CD4-positive, alpha-beta memory T cell (primary cell): ENCODE results near the gene SPIRE2. TPM values are rescaled to one million over a fixed set of nuclear protein-coding genes. Genes with fewer than 3 reads are reported as not detected.

Experiments
- CTCF ChIA-PET: fragments of 350-600 bp; sonication (Branson Sonifier 250); formaldehyde crosslinking; loops from one replicate; lab custom pipeline; 2021; ENCODE audit warnings: inconsistent platforms; ENCODE audit not compliant: partially characterized antibody; lab: Charles Lee
- POLR2A ChIA-PET: fragments of 350-600 bp; sonication (Branson Sonifier 250); formaldehyde crosslinking; loops from one replicate; lab custom pipeline; 2021; ENCODE audit not compliant: partially characterized antibody; lab: Charles Lee
- DNase-seq, 5 donors: peaks; one replicate each; pipeline versions ENCODE4 v3.0.0 to v3.0.0-alpha.2; 2020 to 2022; ENCODE audit warnings: mixed read lengths in 1 of 5
- H3K27ac ChIP-seq: one replicate; pipeline ENCODE4 v1.7.0; 2013; ENCODE audit warnings: low read depth, low read length
- H3K27me3 ChIP-seq: 2 replicates; pipeline ENCODE4 v1.7.0; 2013; ENCODE audit warnings: mild to moderate bottlenecking, low read length, moderate library complexity; ENCODE audit not compliant: insufficient read depth
- H3K36me3 ChIP-seq: 2 replicates; pipeline ENCODE4 v1.7.0; 2013; ENCODE audit warnings: mild to moderate bottlenecking, low read length, moderate library complexity; ENCODE audit not compliant: insufficient read depth
- H3K4me1 ChIP-seq: 2 replicates; pipeline ENCODE4 v1.7.0; 2013; ENCODE audit warnings: mild to moderate bottlenecking, low read length, moderate library complexity; ENCODE audit not compliant: insufficient read depth
- H3K4me3 ChIP-seq, 2 donors: one replicate each; pipeline ENCODE4 v1.7.0; 2013; ENCODE audit warnings: low read length in 2 of 2, mild to moderate bottlenecking in 1 of 2
- H3K9me3 ChIP-seq, 2 donors: one replicate each; pipeline ENCODE4 v1.7.0; 2013; ENCODE audit warnings: low read length in 2 of 2, control low read depth in 1 of 2; ENCODE audit not compliant: control insufficient read depth in 1 of 2
- H3K27ac Mint-ChIP-seq, 7 donors: one replicate each; pipeline ENCODE4 v1.8.0; 2020 to 2021; ENCODE audit warnings: mixed read lengths in 7 of 7, mild to moderate bottlenecking in 6 of 7, inconsistent platforms in 3 of 7, moderate library complexity in 3 of 7
- H3K27me3 Mint-ChIP-seq, 2 donors: one replicate each; pipeline ENCODE4 v1.8.0; 2020 to 2021; ENCODE audit warnings: mixed read lengths in 2 of 2
- H3K36me3 Mint-ChIP-seq, 2 donors: one replicate each; pipeline ENCODE4 v1.8.0; 2020 to 2021; ENCODE audit warnings: mixed read lengths in 2 of 2, inconsistent platforms in 1 of 2, mild to moderate bottlenecking in 1 of 2
- H3K4me1 Mint-ChIP-seq, 4 donors: one replicate each; pipeline ENCODE4 v1.8.0; 2020 to 2021; ENCODE audit warnings: mixed read lengths in 4 of 4, mild to moderate bottlenecking in 1 of 4
- H3K4me3 Mint-ChIP-seq, 8 donors: one replicate each; pipeline ENCODE4 v1.8.0; 2020 to 2021; ENCODE audit warnings: mixed read lengths in 8 of 8, mild to moderate bottlenecking in 7 of 8, moderate library complexity in 6 of 8, inconsistent platforms in 3 of 8
- H3K9me3 Mint-ChIP-seq, 8 donors: one replicate each; pipeline ENCODE4 v1.8.0; 2020 to 2021; ENCODE audit warnings: mixed read lengths in 8 of 8, mild to moderate bottlenecking in 5 of 8, inconsistent platforms in 3 of 8, moderate library complexity in 1 of 8
- intact Hi-C: fragments of 100-400 bp; cut with micrococcal nuclease; formaldehyde crosslinking; loops from one replicate; pipeline ENCODE4 v1.15.1; 2023
- polyA plus RNA-seq, 2 donors: library from polyadenylated mRNA; unstranded; fragments of 300-500 nt; fragmentation: Illumina TruSeq; gene quantifications; one replicate each; pipeline ENCODE4 v1.2.3, GENCODE V29; 2021
- total RNA-seq, 2 experiments: library from RNA; stranded (reverse); gene quantifications; one replicate each; pipeline ENCODE4 v1.2.3, GENCODE V29; 2021

Gene SPIRE2
- total and polyA plus RNA-seq, 4 experiments from 2014 or later = 0.71 to 3.3 (median 3.0) TPM; not detected in 1

GRCh38 chr16:89837014-89837546, 8.8 kb downstream of the SPIRE2 start:
- Mint-ChIP-seq H3K4me1 (peaks cover 6 to 23% (median 14%) of the 10 kb centered on the region in 4 donors), H3K9me3 (peaks cover 0 to 3% (median 0%) of the 10 kb centered on the region in 8 donors), H3K36me3 (no peaks in the 10 kb centered on the region), H3K27ac (peak overlapping the region in 1 of 7 donors; percentile 47), H3K27me3 (peaks cover 1 to 3% of the 10 kb centered on the region in 2 donors), H3K4me3 (peak overlapping the region; percentile 58 to 82 (median 74))
- ChIA-PET POLR2A (interaction anchor here (1.0 to 2.9 kb wide), 7 partner anchors 8 to 131 kb away, joined by 3 to 11 read pairs (median 6); partner anchors contain the start of genes FANCA, SPIRE2 and TCF25), CTCF (interaction anchor here (0.6 to 1.0 kb wide), 3 partner anchors 24 to 141 kb away, joined by 3 to 4 read pairs (median 3); no protein-coding TSS in a partner anchor)
- Histone ChIP-seq H3K9me3 (no peaks in the 10 kb centered on the region), H3K27ac (no peak overlapping the region), H3K36me3 (no peaks in the 10 kb centered on the region), H3K4me1 (peaks cover 19% of the 10 kb centered on the region), H3K27me3 (no peaks in the 10 kb centered on the region), H3K4me3 (peak overlapping the region in 1 of 2 donors; percentile 30)
- intact Hi-C loops = no loop called here
- DNase-seq = no peak

GRCh38 chr16:89841275-89841674, 13.0 kb downstream of the SPIRE2 start:
- H3K4me3 Mint-ChIP-seq = peak overlapping the region in 1 of 8 donors; percentile 46
- ChIA-PET POLR2A (interaction anchor here (1.0 kb wide), 1 partner anchor 118 kb away, joined by 3 read pairs; no protein-coding TSS in a partner anchor), CTCF (no interaction called here)
- H3K9me3 Mint-ChIP-seq = no peaks in the 10 kb centered on the region
- H3K27ac Mint-ChIP-seq = peak overlapping the region in 4 of 7 donors; percentile 48 to 85 (median 76)
- no peaks in the 10 kb centered on the region for H3K36me3 ChIP-seq
- no peaks in the 10 kb centered on the region for H3K36me3 Mint-ChIP-seq
- H3K9me3 ChIP-seq = no peaks in the 10 kb centered on the region
- H3K27me3 ChIP-seq = no peaks in the 10 kb centered on the region
- no peak overlapping the region for H3K4me3 ChIP-seq
- peaks cover 10 to 32% (median 19%) of the 10 kb centered on the region in 4 donors for H3K4me1 Mint-ChIP-seq
- no peak overlapping the region for H3K27ac ChIP-seq
- peak; percentile 42 to 76 (median 64) for DNase-seq
- H3K4me1 ChIP-seq = peaks cover 28% of the 10 kb centered on the region
- H3K27me3 Mint-ChIP-seq = no peaks in the 10 kb centered on the region
- intact Hi-C loops = no loop called here

GRCh38 chr16:89842471-89843408, 14.5 kb downstream of the SPIRE2 start:
- no peak for DNase-seq
- H3K9me3 Mint-ChIP-seq = no peaks in the 10 kb centered on the region
- H3K4me3 Mint-ChIP-seq = no peak overlapping the region

GRCh38 chr16:89843409-89844350, 15.4 kb downstream of the SPIRE2 start:
- intact Hi-C loops = no loop called here
- Mint-ChIP-seq H3K36me3 (no peaks in the 10 kb centered on the region), H3K27me3 (no peaks in the 10 kb centered on the region), H3K9me3 (no peaks in the 10 kb centered on the region), H3K4me1 (peaks cover 5 to 20% (median 9%) of the 10 kb centered on the region in 4 donors), H3K4me3 (no peak overlapping the region), H3K27ac (no peak overlapping the region)
- DNase-seq = no peak
- Histone ChIP-seq H3K36me3 (no peaks in the 10 kb centered on the region), H3K4me1 (peaks cover 11% of the 10 kb centered on the region), H3K9me3 (no peaks in the 10 kb centered on the region), H3K27ac (no peak overlapping the region), H3K27me3 (no peaks in the 10 kb centered on the region), H3K4me3 (no peak overlapping the region)
- CTCF ChIA-PET = interaction anchor here (0.7 to 1.0 kb wide), 2 partner anchors 102 to 238 kb away, joined by 3 to 4 read pairs; no protein-coding TSS in a partner anchor
- POLR2A ChIA-PET = no interaction called here

More at GRCh38 chr16:89842471-89843408, 14.5 kb downstream of the SPIRE2 start:
- Mint-ChIP-seq H3K36me3 (no peaks in the 10 kb centered on the region), H3K27ac (no peak overlapping the region), H3K4me1 (peaks cover 8 to 24% (median 12%) of the 10 kb centered on the region in 4 donors), H3K27me3 (no peaks in the 10 kb centered on the region)
- POLR2A ChIA-PET = no interaction called here
- Histone ChIP-seq H3K4me3 (no peak overlapping the region), H3K9me3 (no peaks in the 10 kb centered on the region), H3K27me3 (no peaks in the 10 kb centered on the region), H3K4me1 (peaks cover 20% of the 10 kb centered on the region), H3K36me3 (no peaks in the 10 kb centered on the region), H3K27ac (no peak overlapping the region)
- CTCF ChIA-PET = no interaction called here
- intact Hi-C loops = no loop called here

GRCh38 chr16:89844739-89845339, 16.6 kb downstream of the SPIRE2 start:
- intact Hi-C loops = no loop called here
- ChIA-PET CTCF (interaction anchor here (1.1 kb wide), 1 partner anchor 16 kb away, joined by 5 read pairs; no protein-coding TSS in a partner anchor), POLR2A (no interaction called here)
- peak overlapping the region in 1 of 8 donors; percentile 20 for H3K4me3 Mint-ChIP-seq
- Histone ChIP-seq H3K4me1 (peaks cover 9% of the 10 kb centered on the region), H3K9me3 (no peaks in the 10 kb centered on the region), H3K27me3 (no peaks in the 10 kb centered on the region), H3K4me3 (no peak overlapping the region), H3K27ac (no peak overlapping the region), H3K36me3 (no peaks in the 10 kb centered on the region)
- no peaks in the 10 kb centered on the region for H3K9me3 Mint-ChIP-seq
- H3K4me1 Mint-ChIP-seq = peaks cover 4 to 17% (median 7%) of the 10 kb centered on the region in 4 donors
- H3K27ac Mint-ChIP-seq = peak overlapping the region in 3 of 7 donors; percentile 15 to 22 (median 18)
- no peaks in the 10 kb centered on the region for H3K27me3 Mint-ChIP-seq
- no peak for DNase-seq
- H3K36me3 Mint-ChIP-seq = no peaks in the 10 kb centered on the region

- Mint-ChIP-seq H3K4me1 (peaks cover 4 to 16% (median 7%) of the 10 kb centered on the region in 4 donors), H3K36me3 (no peaks in the 10 kb centered on the region), H3K4me3 (peak overlapping the region in 3 of 8 donors; percentile 9 to 46 (median 20)), H3K27ac (peak overlapping the region in 2 of 7 donors; percentile 18 to 22), H3K9me3 (no peaks in the 10 kb centered on the region), H3K27me3 (no peaks in the 10 kb centered on the region)
- ChIA-PET POLR2A (no interaction called here), CTCF (interaction anchor here (1.1 to 1.3 kb wide), 2 partner anchors 15 to 145 kb away, joined by 4 to 5 read pairs; no protein-coding TSS in a partner anchor)
- peak in 1 of 5 donors; percentile 60 for DNase-seq
- Histone ChIP-seq H3K9me3 (no peaks in the 10 kb centered on the region), H3K27ac (no peak overlapping the region), H3K36me3 (no peaks in the 10 kb centered on the region), H3K4me1 (peaks cover 9% of the 10 kb centered on the region), H3K4me3 (no peak overlapping the region), H3K27me3 (no peaks in the 10 kb centered on the region)
- intact Hi-C loops = no loop called here
These were observed 17.1 kb downstream of the SPIRE2 start for GRCh38 chr16:89845417-89845816.
